GM08714 (cell line): Measurements from ENCODE around the gene ELOVL7.
"Not testable (repeated sequence)": the region's sequence is repeated elsewhere in the genome, so short reads cannot be mapped to it uniquely, and the experiment has no call there.

Experiments used
- H3K4me3 ChIP-seq: fragments of 200-500 bp; sonication (Bioruptor generic); 2 replicates; pipeline ENCODE4 v1.5.1; 2014; ENCODE audit warnings: mild to moderate bottlenecking, low read length, inconsistent platforms
- ZNF274 ChIP-seq: IDR thresholded peaks from 2 replicates; pipeline ENCODE4 v1.6.1; 2012; ENCODE audit warnings: mild to moderate bottlenecking, low read depth, low read length

ELOVL7 gene

DNA sequence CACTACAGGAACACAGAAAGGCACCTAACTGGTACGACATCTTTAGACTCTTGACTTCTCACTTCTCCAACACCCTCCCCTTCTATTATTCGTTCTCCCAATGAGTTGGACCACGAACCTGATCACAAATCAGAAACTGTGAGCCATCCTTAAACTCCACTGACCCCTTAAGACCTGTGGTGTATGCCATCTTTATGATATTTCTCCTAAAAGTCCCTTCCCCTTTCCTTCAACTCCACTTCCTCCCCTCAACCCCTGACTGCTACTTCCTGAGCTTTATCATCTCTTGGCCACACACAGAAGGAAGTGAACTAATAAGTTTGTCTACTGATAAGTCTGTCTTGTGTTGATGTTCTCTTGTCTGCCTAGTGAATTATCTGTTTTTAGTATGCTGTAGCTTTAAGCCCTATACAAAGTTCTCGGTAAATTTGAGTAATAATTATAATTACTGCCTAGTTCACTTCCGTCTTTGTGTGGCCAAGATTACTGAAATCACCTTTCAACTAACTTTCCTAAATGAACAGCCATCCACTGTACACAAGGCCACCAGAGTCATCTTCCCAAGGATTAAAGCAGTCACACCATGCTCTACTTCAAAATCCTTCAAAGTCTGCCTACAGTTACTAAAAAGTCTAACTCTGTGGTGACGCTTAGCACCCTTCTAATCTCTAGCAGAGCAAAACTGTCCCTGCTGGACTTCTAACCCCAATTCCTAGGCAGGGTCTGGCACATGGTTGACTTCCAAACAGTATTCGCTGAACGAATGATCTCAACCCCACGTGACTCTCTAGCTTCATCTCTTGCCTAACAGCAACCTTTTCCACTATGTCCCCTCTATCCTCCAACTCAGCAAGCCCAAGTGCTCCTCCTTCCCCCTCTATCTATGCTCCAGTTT, 23.2 kb downstream of the ELOVL7 start:
- TF ChIP-seq ZNF274: no peak
- H3K4me3 ChIP-seq: no peak overlapping the region

GRCh38 chr5:60816138-60816537, 27.9 kb downstream of the ELOVL7 start:
- not testable (repeated sequence) for H3K4me3 ChIP-seq

GRCh38 chr5:60814498-60814897, 29.6 kb downstream of the ELOVL7 start:
- no peak overlapping the region for H3K4me3 ChIP-seq
- TF ChIP-seq ZNF274: no peak

GRCh38 chr5:60812426-60812825, 31.6 kb downstream of the ELOVL7 start:
- no peak for TF ChIP-seq ZNF274
- no peak overlapping the region for H3K4me3 ChIP-seq

GRCh38 chr5:60811105-60811504, 33.0 kb downstream of the ELOVL7 start:
- TF ChIP-seq ZNF274: no peak
- H3K4me3 ChIP-seq: no peak overlapping the region

DNA sequence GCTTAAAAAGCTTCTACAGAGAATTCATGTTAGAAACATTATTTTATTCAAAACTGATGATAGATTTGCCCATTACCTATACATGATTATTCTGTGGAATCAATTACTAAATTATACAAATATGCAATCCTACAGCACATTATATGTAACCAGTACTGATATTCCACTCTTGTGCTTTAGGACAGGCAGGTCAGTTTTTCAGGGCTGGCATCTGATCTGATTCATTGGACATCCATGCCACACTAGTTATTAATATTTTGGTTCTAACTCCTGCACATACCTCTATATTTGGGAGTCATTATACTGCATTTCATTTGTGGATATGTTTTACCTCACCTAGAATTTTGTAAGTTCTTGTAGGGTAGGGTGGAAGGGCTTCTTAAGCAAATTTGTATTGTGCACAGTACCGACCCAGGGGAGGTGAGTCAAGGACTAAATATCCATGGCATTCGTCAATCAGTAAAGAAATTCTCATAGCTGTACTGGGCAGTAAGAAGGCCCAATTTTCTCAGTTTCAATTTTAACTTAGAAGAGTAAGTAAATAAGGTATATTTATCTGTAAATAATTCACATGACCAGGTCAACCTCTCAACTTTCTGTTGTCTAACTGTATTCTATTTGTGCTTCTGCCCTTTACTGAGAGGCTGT, 33.5 kb downstream of the ELOVL7 start:
- H3K4me3 ChIP-seq: no peak overlapping the region
- TF ChIP-seq ZNF274: no peak

- H3K4me3 ChIP-seq: no peak overlapping the region
- TF ChIP-seq ZNF274: no peak
These were observed 34.1 kb downstream of the ELOVL7 start for GRCh38 chr5:60809891-60810425.

DNA sequence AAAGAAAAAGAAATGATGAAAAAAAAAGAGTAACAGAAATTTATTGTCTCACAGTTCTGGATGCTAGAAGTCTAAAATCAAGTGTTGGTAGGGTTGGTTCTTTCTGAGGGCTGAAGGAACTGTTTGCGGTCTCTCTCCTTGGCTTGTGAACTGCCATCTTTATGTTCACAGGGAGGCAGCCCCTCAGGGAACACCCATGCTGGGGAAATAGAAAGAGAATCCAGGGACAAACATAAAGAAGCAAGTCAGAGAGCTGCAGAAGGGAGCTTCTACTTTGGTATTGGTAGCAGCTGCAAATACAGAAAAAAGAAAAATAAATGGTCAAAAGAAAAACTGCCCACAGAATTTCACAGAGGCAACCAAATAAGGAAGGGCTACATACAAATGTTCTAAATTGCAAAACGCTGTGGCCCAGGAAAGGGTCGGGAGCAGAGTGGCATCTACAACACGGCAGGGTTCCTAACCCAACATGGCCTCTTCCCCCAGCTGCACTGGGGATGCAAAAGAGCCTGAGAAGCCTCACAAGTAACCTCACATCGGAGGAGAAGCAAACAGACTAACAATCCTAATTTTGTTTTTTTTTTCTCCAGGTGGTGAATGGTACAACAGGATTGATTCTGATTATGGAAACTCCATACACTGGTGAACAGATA, 37.4 kb downstream of the ELOVL7 start:
- no peak for TF ChIP-seq ZNF274
- no peak overlapping the region for H3K4me3 ChIP-seq

DNA sequence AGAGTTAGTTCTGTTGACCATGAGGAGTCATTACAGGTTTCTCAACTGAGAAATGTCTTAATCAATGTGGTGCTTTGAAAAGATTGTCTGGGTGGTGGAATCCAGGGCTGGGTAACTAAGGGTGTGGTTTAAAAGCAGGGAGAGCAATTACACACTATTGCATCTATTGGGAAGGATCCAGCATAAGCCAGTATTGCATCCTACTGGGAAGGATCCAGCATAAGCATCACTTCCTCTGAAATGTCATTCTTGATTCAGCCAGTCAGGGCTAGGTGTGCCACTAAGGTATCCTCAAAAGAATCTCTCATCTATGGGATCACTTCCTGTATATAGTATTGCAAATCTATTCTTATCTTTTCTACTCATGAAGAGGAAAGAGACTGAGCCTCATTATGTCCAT, 38.6 kb downstream of the ELOVL7 start:
- H3K4me3 ChIP-seq: no peak overlapping the region
- no peak for TF ChIP-seq ZNF274

DNA sequence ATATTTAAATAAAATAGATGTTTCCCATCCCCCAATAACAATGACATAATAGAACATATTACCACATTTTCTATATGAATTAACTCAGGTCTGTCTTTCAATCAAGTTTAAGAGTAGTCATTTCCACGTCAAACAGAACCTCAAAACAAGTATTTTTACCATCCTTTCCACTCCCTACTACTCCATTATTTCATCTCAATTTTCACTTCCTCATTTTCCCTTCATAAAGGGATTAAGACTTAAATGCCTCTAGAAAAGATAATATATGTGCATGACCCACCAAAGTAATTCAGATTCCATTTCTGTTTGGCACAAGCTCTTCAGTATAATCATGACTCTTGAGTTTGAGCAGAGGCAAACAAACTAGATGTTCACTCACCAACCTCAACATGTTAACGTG, 40.4 kb downstream of the ELOVL7 start:
- H3K4me3 ChIP-seq: no peak overlapping the region
- TF ChIP-seq ZNF274: no peak

DNA sequence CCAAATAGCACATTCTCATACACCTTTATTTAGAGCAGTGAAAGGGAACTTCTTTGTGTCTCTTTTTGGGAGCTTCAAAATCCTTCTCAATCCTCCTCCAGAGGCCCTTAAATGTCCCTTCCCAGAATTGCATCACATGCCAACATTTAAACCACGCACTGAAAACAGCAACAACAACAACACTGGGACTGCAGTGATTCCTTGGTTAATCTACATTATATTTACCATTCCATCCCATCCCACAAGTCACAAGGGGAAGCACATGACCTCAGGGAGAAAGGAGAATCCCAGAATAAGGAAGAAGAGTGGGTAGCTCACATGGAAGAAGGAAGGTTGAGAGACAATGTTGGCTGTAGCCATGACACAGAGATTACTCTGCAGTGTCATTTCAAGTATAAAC, 41.1 kb downstream of the ELOVL7 start:
- no peak overlapping the region for H3K4me3 ChIP-seq
- no peak for TF ChIP-seq ZNF274

- no peak overlapping the region for H3K4me3 ChIP-seq
These were observed 41.8 kb downstream of the ELOVL7 start for GRCh38 chr5:60802226-60802625.

DNA sequence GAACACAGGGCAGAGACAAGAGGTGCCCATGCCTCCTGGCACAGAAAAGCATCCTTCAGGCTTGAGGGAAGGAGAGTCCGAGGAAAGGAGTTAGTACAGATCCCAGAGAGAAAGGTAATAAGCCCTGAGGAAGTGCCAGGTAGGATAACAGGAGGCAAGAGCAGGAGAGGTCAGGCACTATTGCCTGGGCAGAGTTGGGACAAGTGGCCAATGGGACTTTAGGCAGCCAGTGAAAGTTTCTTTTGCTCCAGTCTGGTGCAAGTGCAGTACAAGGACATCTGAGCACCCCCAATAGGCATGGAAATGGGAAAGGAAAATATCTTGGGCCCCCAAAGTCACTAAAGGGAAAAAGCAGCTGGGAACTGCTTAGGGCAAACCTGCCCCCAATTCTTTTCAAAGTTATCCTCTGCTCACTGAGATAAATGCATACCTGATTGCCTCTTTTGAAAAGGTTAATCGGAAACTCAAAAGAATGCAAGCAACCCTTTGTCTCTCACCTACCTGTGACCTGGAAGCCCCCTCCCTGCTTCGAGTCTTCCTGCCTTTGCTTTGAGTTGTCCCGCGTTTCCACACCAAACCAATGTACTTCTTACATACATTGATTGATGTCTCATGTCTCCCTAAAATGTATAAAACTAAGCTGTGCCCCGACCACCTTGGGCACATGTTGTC, 46.5 kb downstream of the ELOVL7 start:
- no peak for TF ChIP-seq ZNF274
- no peak overlapping the region for H3K4me3 ChIP-seq

More at GRCh38 chr5:60802226-60802625, 41.8 kb downstream of the ELOVL7 start:
- no peak for TF ChIP-seq ZNF274

DNA sequence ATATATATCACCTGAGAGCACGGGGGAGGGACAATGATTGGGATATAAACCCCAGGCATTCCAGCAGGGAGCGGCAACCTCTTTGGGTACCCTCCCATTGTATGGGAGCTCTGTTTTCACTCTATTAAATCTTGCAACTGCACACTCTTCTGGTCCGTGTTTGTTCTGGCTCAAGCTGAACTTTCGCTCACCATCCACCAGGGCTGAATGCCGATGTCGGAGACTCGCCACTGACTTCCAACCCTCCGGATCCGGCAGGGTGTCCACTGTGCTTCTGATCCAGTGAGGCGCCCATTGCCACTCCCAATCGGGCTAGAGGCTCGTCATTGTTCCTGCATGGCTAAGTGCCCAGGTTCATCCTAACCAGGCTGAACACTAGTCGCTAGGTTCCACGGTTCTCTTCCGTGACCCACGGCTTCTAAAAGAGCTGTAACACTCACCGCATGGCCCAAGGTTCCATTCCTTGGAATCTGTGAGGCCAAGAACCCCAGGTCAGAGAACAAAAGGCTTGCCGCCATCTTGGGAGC, 48.6 kb downstream of the ELOVL7 start:
- not testable (repeated sequence) for H3K4me3 ChIP-seq
